ENCODE results near the gene GTF3C4.

DNA sequence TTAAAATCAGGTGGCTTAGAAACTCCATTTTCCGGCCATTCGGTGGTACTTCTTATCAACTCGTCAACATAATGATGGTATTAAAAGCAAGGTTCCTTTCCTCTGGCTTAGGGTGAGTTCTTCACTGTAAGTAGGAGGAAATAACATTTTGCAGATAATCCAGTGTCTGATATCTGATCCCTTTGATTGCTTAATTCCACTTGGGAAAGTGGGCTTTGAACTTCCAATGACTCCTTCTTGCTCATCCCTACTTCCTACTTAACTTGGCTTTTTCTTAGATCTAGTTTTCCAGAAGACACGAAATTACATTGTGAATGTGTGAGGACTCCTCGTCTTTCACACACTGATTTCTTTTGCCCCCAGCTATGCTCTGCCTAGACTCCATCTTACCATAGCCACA, 32.0 kb upstream of the GTF3C4 start:
- TF ChIP-seq GATA2 (IDR thresholded peaks at IDR 0.05; ENCODE audit: low read depth, low read length) (no peak), GATA3 (IDR thresholded peaks at IDR 0.05; ENCODE audit: low read depth, low read length) (no peak)

All from SH-SY5Y (cell line).